ENCODE results near the gene CCR6.

CCR6 gene

GRCh38 chr6:167119670-167120582 is 3.0 kb upstream of the CCR6 start:
- DNase-seq (ENCODE audit: low read depth) = no peak
- TF ChIP-seq CTCF (conservative IDR thresholded peaks at IDR 0.05; ENCODE audit: low read length) = no peak
- H3K4me3 ChIP-seq (ENCODE audit: low read length) = no peak overlapping the region

GRCh38 chr6:167120583-167120903 is 2.4 kb upstream of the CCR6 start:
- no peak for DNase-seq (ENCODE audit: low read depth)
- no peak for TF ChIP-seq CTCF (conservative IDR thresholded peaks at IDR 0.05; ENCODE audit: low read length)
- no peak overlapping the region for H3K4me3 ChIP-seq (ENCODE audit: low read length)

- no peak overlapping the region for H3K4me3 ChIP-seq (ENCODE audit: low read length)
- no peak for TF ChIP-seq CTCF (conservative IDR thresholded peaks at IDR 0.05; ENCODE audit: low read length)
- no peak for DNase-seq (ENCODE audit: low read depth)
Measured at GRCh38 chr6:167121335-167121841, 1.5 kb upstream of the CCR6 start.

- no peak for TF ChIP-seq CTCF (conservative IDR thresholded peaks at IDR 0.05; ENCODE audit: low read length)
- H3K4me3 ChIP-seq (ENCODE audit: low read length) = no peak overlapping the region
- no peak for DNase-seq (ENCODE audit: low read depth)
Measured at GRCh38 chr6:167122041-167122826, 662 bp upstream of the CCR6 start.

GRCh38 chr6:167124753-167125152 is 1.9 kb downstream of the CCR6 start:
- no peak for TF ChIP-seq CTCF (conservative IDR thresholded peaks at IDR 0.05; ENCODE audit: low read length)
- DNase-seq (ENCODE audit: low read depth) = no peak
- H3K4me3 ChIP-seq (ENCODE audit: low read length) = no peak overlapping the region

- DNase-seq (ENCODE audit: low read depth) = no peak
- no peak for TF ChIP-seq CTCF (conservative IDR thresholded peaks at IDR 0.05; ENCODE audit: low read length)
- H3K4me3 ChIP-seq (ENCODE audit: low read length) = no peak overlapping the region
Measured at GRCh38 chr6:167125410-167125809, 2.5 kb downstream of the CCR6 start.
